ENCODE measurements around the gene RBM11. TPM values are rescaled to one million over a fixed set of nuclear protein-coding genes. Genes with fewer than 3 reads are reported as not detected.

Gene RBM11
- total and polyA plus RNA-seq, 2 experiments from 2014 or later, result 1.1 to 6.1 TPM

GRCh38 chr21:14273736-14274538, 58.0 kb downstream of the RBM11 start:
- Histone ChIP-seq H3K9me2 (replicated peaks; ENCODE audit: insufficient read depth) (no peaks in the 10 kb centered on the region), H3K27me3 (peaks cover 15% of the 10 kb centered on the region), H3K4me3 (peak overlapping the region; percentile 18), H3K27ac (peak overlapping the region; percentile 45), H3K4me2 (peak overlapping the region; percentile 74), H3K9me3 (ENCODE audit: low read depth) (no peaks in the 10 kb centered on the region), H2AFZ (peak overlapping the region; percentile 27), H3K79me2 (no peaks in the 10 kb centered on the region), H3K4me1 (ENCODE audit: insufficient read depth) (no peaks in the 10 kb centered on the region), H3K36me3 (replicated peaks; ENCODE audit: insufficient read depth, low read depth) (no peaks in the 10 kb centered on the region), H4K20me1 (ENCODE audit: insufficient read depth, poor library complexity, severe bottlenecking) (no peaks in the 10 kb centered on the region)
- 42% methylated on average over 34 of the region's 39 CpGs for WGBS (ENCODE audit: low lambda C conversion rate, missing lambda C conversion rate)
- TF ChIP-seq EZH2phosphoT487 (IDR thresholded peaks at IDR 0.05; ENCODE audit: low read depth, severe bottlenecking, unreplicated experiment), result no peak
- TF ChIP-seq CTCF (IDR thresholded peaks at IDR 0.05; ENCODE audit: poor library complexity), result no peak
- TF ChIP-seq EZH2 (IDR thresholded peaks at IDR 0.05; ENCODE audit: borderline replicate concordance), result no peak
- DNase-seq (ENCODE audit: low spot score), result peak; percentile 63

GRCh38 chr21:14275702-14276205, 59.8 kb downstream of the RBM11 start:
- no peak for DNase-seq (ENCODE audit: low spot score)
- Histone ChIP-seq H3K9me2 (replicated peaks; ENCODE audit: insufficient read depth) (no peaks in the 10 kb centered on the region), H3K36me3 (replicated peaks; ENCODE audit: insufficient read depth, low read depth) (no peaks in the 10 kb centered on the region), H3K27ac (no peak overlapping the region), H3K27me3 (peaks cover 15% of the 10 kb centered on the region), H3K79me2 (no peaks in the 10 kb centered on the region), H3K9me3 (ENCODE audit: low read depth) (no peaks in the 10 kb centered on the region), H3K4me2 (no peak overlapping the region), H3K4me3 (no peak overlapping the region), H2AFZ (no peak overlapping the region), H3K4me1 (ENCODE audit: insufficient read depth) (no peaks in the 10 kb centered on the region), H4K20me1 (ENCODE audit: insufficient read depth, poor library complexity, severe bottlenecking) (no peaks in the 10 kb centered on the region)
- TF ChIP-seq EZH2phosphoT487 (IDR thresholded peaks at IDR 0.05; ENCODE audit: low read depth, severe bottlenecking, unreplicated experiment) (no peak), CTCF (IDR thresholded peaks at IDR 0.05; ENCODE audit: poor library complexity) (no peak), EZH2 (IDR thresholded peaks at IDR 0.05; ENCODE audit: borderline replicate concordance) (no peak)
- WGBS (ENCODE audit: low lambda C conversion rate, missing lambda C conversion rate), result 89% methylated on average over 4 of the region's 4 CpGs

Other genes starting within 250 kb of the RBM11 start
- not detected in 2 replicates for gene LIPI, start 5.2 kb upstream of the RBM11 start, total RNA-seq
- gene LIPI, start 5.2 kb upstream of the RBM11 start, polyA plus RNA-seq, result not detected in 2 replicates
- 54.4 and 55.5 TPM in 2 replicates for gene HSPA13, start 167.0 kb downstream of the RBM11 start, total RNA-seq
- 24.8 and 24.9 TPM in 2 replicates for gene HSPA13, start 167.0 kb downstream of the RBM11 start, polyA plus RNA-seq